Measurements from ENCODE around the gene L1TD1. TPM values are rescaled to one million over a fixed set of nuclear protein-coding genes. Genes with fewer than 3 reads are reported as not detected.
"Not testable (repeated sequence)": the region's sequence is repeated elsewhere in the genome, so short reads cannot be mapped to it uniquely, and the experiment has no call there.

L1TD1 gene
- polyA plus RNA-seq, 1 donor from 2014 or later: not detected

- H3K36me3 ChIP-seq (ENCODE audit: insufficient read depth, low read length): no peaks in the 10 kb centered on the region
- H3K9me2 ChIP-seq (ENCODE audit: insufficient read depth, low read length): no peaks in the 10 kb centered on the region
- H3F3A ChIP-seq (ENCODE audit: insufficient read depth, low read length, poor library complexity, severe bottlenecking): no peaks in the 10 kb centered on the region
- H3K4me2 ChIP-seq (ENCODE audit: low read length): no peak overlapping the region
- no peaks in the 10 kb centered on the region for H3K79me2 ChIP-seq (replicated peaks; ENCODE audit: insufficient read depth, low read length)
- H3K9me3 ChIP-seq (ENCODE audit: low read length): no peaks in the 10 kb centered on the region
- H2AFZ ChIP-seq (ENCODE audit: low read depth, low read length): no peak overlapping the region
- no peak for TF ChIP-seq SMC3 (conservative IDR thresholded peaks at IDR 0.05; ENCODE audit: poor library complexity)
- TF ChIP-seq CTCF (IDR thresholded peaks at IDR 0.05; ENCODE audit: poor library complexity, severe bottlenecking): no peak
- no peak for TF ChIP-seq RAD21 (conservative IDR thresholded peaks at IDR 0.05)
- TF ChIP-seq MXI1 (conservative IDR thresholded peaks at IDR 0.05; ENCODE audit: poor library complexity, severe bottlenecking): no peak
- no peak for TF ChIP-seq EZH2 (IDR thresholded peaks at IDR 0.05; ENCODE audit: borderline replicate concordance, insufficient read depth, low read length, poor library complexity, severe bottlenecking)
- no peak for TF ChIP-seq REST (IDR thresholded peaks at IDR 0.05; ENCODE audit: borderline replicate concordance)
- TF ChIP-seq EP300 (conservative IDR thresholded peaks at IDR 0.05; ENCODE audit: poor library complexity, severe bottlenecking): no peak
- TF ChIP-seq TAF1 (IDR thresholded peaks at IDR 0.05; ENCODE audit: low read depth): no peak
- TF ChIP-seq POLR2AphosphoS5 (IDR thresholded peaks at IDR 0.05): no peak
- H3K27me3 ChIP-seq (ENCODE audit: insufficient read depth, low read depth, low read length): no peaks in the 10 kb centered on the region
- no peak overlapping the region for H3K4me3 ChIP-seq (ENCODE audit: low read length)
- no peaks in the 10 kb centered on the region for H4K20me1 ChIP-seq (ENCODE audit: insufficient read depth)
- H3K27ac ChIP-seq (ENCODE audit: low read length): no peak overlapping the region
- no peak overlapping the region for H3K9ac ChIP-seq (ENCODE audit: low read length)
Measured at GRCh38 chr1:62241371-62242131, 46.9 kb downstream of the L1TD1 start.

GRCh38 chr1:62244380-62244779 lies 49.7 kb downstream of the L1TD1 start:
- not testable (repeated sequence) for H3K36me3 ChIP-seq (ENCODE audit: insufficient read depth, low read length); H3K4me2 ChIP-seq (ENCODE audit: low read length); H3K27me3 ChIP-seq (ENCODE audit: insufficient read depth, low read depth, low read length); H2AFZ ChIP-seq (ENCODE audit: low read depth, low read length); H3K27ac ChIP-seq (ENCODE audit: low read length); H3F3A ChIP-seq (ENCODE audit: insufficient read depth, low read length, poor library complexity, severe bottlenecking); H3K79me2 ChIP-seq (replicated peaks; ENCODE audit: insufficient read depth, low read length); H3K9me3 ChIP-seq (ENCODE audit: low read length); H4K20me1 ChIP-seq (ENCODE audit: insufficient read depth); H3K9me2 ChIP-seq (ENCODE audit: insufficient read depth, low read length); H3K9ac ChIP-seq (ENCODE audit: low read length); H3K4me3 ChIP-seq (ENCODE audit: low read length)

All from neural cell (in vitro differentiated cells).